Activated CD8-positive, alpha-beta memory T cell treated with anti-CD3 and anti-CD28 coated beads for 1 hour (primary cell): ENCODE results near the gene SERF1B.
"Not testable (repeated sequence)": the region's sequence is repeated elsewhere in the genome, so short reads cannot be mapped to it uniquely, and the experiment has no call there.

Experiments used
- DNase-seq, 2 donors: peaks; one replicate each; pipeline ENCODE4 v3.0.0-alpha.2; 2020; ENCODE audit warnings: low read depth in 1 of 2; ENCODE audit errors: extremely low read depth in 1 of 2

SERF1B gene

DNA sequence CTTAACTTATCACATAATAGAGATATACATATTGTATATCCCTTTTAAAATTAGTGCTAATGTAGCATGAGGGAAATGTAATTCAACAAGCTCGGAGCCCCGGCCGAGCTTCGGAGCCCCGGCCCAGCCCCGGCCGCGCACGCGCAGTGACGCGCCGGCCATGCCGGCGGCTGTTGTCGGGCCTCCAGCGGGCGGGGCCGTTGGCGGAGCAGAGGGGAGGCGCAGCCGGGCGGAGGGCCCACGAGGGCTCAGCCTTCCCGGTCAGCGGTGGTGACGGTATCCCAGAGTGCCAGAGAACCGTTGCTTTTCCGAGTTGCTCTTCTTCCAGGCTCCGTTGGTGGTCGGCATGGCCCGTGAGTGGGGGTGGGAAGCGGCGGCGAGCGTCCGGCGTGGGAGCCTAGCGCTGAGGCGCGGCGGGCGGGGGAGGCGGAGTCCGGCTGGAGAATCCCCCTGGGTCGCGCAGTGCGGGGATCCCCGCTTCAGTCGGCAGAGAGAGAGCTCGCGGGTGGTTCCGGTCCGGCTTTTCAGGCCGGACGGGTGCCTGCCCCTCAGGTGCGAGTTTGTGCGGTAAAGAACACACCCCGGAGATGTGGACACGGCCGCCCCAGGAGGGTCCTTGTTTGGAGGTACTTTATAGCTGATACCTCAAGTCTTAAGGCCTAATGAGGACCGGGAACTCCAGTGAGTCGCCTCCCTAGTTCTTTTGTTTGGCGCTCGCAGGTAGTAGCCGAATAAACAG lies at the start of gene SERF1B:
TSS of gene SERF1B (plus strand) at position 146 of the 739 bp plus-strand sequence. CDS start at position 347, 201 bp downstream.
- not testable (repeated sequence) for DNase-seq

DNA sequence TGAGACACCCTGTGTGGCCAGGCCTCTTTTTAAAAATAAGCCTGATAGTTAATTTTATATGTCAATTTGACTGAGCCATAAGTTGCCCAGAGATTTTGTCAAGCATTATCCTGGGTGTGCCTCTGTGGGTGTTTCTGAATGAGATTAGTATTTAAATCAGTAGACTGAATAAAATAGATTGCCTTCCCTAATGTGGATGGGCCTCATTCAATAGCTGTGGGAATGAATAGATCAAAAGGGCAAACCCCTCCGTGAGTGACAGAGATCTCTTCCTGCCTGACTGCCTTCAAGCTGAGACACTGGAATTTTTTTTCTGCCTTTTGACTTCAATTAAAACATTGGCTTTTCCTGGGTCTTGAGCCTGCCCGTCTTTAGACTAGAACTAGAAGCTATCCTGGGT lies 33.3 kb upstream of the SERF1B start:
- not testable (repeated sequence) for DNase-seq

GRCh38 chr5:69995535-69995934 lies 29.5 kb upstream of the SERF1B start:
- not testable (repeated sequence) for DNase-seq

- DNase-seq, result not testable (repeated sequence)
Measured at GRCh38 chr5:70020660-70021059, 4.4 kb upstream of the SERF1B start.

- not testable (repeated sequence) for DNase-seq
Measured at GRCh38 chr5:70025845-70026145, 744 bp downstream of the SERF1B start.

DNA sequence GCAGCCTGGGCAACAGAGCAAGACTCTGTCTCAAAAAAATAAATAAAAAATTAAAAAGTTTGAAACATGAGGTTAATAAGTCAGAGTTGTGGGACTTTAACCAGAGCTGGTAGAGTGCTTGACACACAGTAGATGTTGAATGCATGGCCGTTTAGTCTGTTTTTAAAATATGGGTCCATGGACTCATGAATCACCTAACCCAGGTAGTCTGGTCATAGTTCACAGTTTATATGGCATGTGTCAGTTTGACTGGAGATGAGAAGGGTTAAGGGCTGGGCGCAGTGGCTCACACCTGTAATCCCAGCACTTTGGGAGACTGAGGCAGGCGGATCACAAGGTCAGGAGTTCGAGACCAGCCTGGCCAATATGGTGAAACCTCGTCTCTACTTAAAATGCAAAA lies 6.2 kb downstream of the SERF1B start:
- not testable (repeated sequence) for DNase-seq

GRCh38 chr5:70041411-70041810 lies 16.4 kb downstream of the SERF1B start:
- not testable (repeated sequence) for DNase-seq

GRCh38 chr5:70049790-70050142 lies 24.7 kb downstream of the SERF1B start:
- DNase-seq, result not testable (repeated sequence)

- DNase-seq, result not testable (repeated sequence)
Measured at GRCh38 chr5:70056289-70056942, 31.4 kb downstream of the SERF1B start.

DNA sequence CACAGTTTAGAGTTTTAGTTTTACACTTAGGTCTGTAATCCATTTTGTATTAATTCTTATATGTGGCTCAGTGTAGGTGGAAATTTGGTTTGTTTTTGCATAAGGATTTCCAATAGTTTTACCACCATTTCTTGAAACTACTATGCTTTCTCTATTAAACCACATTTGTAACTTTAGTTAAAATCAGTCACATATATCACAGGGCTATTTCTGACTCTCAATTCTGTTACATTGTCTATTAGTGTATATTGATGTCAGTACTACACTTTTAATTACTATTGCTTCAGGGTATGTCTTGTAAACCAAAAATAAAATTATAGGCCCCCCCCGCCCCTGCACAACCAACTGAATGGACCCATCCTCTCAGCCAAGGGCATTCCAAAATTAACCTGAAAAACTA lies 32.1 kb downstream of the SERF1B start:
- not testable (repeated sequence) for DNase-seq

DNA sequence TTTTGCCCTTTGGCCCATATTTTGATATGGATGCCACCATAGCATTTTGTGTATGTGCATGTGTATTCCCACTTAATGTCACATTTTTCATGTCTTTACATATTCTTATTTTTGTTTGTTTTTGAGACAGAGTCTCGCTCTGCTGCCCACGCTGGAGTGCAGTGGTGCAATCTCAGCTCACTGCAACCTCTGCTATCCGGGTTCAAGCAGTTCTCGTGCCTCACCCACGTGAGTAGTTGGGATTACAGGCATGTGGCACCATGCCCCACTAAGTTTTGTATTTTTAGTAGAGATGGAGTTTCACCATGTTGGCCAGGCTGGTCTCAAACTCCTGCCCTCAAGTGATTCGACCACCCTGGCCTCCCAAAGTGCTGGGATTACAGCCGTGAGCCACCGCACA lies 52.6 kb downstream of the SERF1B start:
- DNase-seq, result not testable (repeated sequence)

DNA sequence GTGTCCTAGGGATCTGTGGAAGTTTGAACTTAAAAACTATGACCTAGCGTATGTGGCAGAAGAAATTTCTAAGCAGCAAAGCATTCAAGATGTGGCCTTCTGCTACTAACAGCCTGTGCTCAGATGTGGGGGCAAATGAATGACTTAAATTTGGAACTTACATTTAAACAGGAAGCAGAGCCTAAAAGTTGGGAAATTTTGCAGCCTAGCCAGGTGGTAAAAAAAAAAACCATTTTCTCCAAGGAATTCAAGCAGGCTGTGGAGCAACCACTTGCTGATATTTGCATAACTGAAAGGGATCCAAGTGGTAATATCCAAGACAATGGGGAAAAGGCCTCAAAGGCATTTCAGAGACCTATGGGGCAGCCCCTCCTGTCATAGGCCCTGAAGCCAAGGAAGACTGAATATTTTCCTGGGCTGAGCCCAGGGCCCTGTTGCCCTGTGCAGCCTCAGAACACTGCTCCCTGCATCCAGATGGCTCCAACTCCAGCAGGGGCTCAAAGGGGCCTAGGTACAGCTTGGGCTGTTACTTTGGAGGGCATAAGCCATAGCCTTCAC lies 63.9 kb downstream of the SERF1B start:
- not testable (repeated sequence) for DNase-seq

DNA sequence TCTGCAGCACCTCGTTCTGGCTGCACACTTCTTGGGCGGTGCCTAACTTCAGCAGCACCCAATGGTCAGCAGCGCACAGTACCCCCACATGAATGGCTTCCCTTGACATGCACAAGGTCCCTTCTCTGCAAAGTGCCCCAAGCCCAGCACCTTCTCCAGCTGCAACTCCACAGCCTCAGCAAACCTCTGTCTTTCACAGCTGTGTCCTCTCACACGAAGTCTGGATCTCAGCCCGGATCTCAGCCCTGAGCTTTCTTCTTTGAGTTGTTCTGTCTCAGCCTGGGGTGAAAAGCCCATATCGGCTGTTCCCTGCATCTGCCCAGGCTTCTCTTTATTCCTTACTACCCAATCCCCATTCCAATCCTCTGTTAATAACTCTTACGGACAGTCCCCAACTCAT lies 66.7 kb downstream of the SERF1B start:
- DNase-seq, result not testable (repeated sequence)
